Forelimb muscle (tissue), 1 donor: ENCODE measurements around the gene BCAP31. TPM values are rescaled to one million over a fixed set of nuclear protein-coding genes. Genes with fewer than 3 reads are reported as not detected.
"Not testable (repeated sequence)": the region's sequence is repeated elsewhere in the genome, so short reads cannot be mapped to it uniquely, and the experiment has no call there.

Experiments used
- DNase-seq: peaks from one replicate; pipeline ENCODE4 v3.0.0-alpha.2; 2013; ENCODE audit warnings: low read depth
- polyA plus RNA-seq: library from polyadenylated mRNA; unstranded; fragments of 120-200 nt; gene quantifications from one replicate; pipeline ENCODE4 v1.2.1, GENCODE V29; 2013; ENCODE audit not compliant: insufficient read length

The BCAP31 gene
- polyA plus RNA-seq, 1 donor, result 74.1 TPM

DNA sequence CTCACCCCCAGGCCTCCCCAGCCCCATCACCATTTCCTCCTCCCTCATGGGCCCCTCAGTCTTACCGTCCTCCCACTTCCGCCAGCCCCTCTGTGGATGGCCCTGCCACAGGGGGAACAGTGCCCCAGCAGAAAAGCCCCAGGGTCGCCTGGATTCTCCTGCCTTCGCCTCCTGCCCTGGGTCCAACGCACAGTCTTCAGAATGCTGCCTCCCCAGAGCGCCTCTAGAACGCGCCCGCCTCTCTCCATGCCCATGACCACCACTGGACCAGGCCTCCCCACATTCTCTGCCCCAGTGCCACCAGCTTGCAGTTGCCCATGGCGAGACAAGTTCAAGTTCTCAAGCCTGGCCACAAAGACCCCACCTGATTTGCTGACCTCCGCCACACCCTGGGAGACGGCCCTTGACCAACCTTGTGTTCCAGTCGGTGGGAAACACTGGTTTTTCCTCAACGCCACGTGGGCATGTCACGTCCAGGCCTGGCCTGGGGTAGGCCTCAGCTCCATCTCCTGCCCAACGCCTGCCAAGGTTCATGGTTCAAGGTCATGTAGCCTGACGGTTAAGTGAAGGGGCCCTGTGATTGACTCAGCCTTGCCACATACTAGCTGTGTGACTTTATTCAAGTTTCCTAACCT is 39.2 kb upstream of the BCAP31 start:
- DNase-seq, result no peak

DNA sequence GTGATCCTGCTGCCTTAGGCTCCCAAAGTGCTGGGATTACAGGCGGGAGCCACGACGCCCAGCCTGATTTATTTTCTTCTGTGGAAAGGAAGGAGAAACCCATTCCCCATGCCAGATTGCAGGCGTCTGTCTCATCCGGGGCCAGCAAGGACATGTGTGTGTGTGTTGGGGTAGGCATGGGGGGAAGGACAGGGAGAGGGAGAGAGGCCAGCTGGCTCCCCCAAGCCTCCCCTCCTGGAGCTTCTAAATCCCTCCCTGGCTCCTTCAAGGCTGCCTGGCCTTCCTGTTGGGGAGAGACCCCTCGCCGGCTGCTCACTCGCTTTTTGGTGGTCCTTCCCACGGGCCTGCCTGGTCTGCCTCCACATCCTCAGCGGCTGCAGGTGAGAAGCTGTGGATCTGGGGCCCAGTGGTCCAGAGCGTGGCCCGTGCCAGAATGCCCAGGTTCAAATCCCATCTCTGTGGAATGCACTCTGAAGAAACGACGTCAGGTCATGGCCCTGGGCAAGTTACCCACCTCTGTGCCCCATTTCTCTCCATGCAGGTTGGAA is 38.5 kb upstream of the BCAP31 start:
- no peak for DNase-seq

DNA sequence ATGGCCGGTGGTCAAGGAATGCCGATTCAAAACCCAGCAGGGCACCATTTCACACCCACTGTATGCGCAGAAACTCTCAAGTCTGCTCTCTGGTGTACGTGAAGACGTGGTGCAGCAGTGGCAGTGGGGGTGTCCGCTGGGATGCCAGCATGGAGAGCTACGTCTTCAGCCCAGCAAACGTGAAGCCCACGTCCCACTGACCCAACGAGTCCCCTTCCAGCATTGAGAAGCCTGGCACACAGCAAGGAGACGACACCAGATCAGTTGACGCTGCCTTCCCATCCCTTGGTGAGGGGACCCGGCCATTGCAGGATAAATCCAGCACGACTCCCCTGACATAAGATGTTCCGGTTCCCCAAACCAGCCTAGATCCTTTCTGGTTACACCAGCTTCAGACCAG is 37.7 kb upstream of the BCAP31 start:
- no peak for DNase-seq

DNA sequence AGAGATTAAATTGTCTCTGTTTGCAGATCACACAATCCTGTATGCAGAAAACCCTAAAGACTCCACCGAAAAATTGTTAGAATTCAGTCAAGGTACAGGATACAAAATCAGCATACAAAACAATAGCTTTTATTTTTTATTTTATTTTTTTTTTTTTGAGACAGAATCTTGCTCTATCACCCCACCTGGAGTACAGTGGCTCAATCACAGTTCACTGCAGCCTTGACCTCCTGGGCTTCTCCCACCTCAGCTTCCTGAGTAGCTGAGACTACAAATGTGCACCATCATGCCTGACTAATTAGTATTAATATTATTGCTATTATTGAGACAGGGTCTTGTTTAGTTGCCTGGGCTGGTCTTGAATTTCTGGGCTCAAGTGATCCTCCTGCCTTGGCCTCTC is 30.9 kb upstream of the BCAP31 start:
- DNase-seq, result no peak

DNA sequence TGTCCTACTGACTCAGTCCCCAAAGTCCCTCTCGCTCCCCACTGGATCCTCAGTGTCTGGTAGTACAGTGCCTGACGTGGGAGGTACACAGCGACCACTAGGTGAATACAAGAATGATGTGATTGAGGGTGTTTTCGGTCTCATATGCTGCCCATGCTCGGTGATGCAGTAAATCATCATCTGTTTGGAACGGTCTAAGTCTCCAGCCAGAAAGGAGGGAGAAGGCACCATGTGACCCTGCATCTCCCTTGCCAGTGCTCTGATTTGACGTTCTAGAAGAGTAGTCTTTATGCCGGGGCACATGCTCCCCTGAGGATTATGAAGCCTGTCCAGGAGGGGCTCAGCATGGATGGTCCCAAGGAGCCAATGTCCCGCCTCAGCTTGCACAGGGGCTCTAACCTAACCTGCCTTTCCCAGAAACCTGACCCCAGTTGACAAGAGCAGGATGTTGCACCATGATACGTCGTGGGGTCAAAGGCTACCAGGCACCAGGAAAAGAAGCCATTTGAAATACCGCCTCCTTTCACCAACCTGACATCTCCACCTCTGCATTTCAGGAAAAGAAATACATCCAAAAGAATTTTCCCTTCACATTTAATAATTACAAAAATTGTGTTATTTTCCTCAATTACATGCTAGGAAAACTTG is 26.1 kb upstream of the BCAP31 start:
- DNase-seq, result no peak

DNA sequence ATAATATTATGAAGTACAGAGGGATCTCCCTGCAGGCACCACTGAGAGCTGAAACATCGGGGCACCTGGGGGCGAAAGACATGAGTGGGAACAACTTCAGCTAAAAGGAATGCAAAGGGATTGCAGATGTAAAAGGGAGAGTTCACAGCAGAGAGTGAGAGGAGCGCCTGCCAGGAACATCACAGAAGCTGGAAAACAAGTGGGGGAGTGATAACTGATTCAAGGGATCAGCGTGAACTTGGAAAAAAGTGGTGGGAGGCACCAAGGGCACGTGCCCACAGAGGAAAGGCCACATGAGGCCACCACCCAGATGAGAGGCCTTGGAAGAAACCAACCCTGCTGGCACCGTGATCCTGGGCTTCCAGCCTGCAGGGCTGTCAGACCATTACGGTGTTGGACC is 24.8 kb upstream of the BCAP31 start:
- DNase-seq, result not testable (repeated sequence)

DNA sequence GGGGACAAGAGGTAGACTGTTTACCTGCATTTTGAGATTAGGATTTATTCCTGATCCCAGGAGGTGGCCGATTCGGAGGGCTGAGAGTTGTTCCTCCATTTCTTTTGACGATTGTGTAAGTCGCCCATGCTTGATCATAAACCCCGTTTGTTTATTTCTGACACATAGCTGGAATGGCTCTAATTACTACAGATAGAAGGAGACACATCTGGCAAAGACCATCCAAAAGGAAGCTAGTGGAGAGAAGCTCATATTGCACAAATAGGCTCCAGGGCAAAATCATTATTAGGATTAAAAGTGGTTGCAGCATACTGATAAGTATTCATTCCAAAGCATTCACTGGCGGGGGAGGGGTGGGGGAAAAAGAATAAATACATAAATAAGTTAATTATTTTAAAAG is 22.8 kb upstream of the BCAP31 start:
- DNase-seq, result not testable (repeated sequence)

DNA sequence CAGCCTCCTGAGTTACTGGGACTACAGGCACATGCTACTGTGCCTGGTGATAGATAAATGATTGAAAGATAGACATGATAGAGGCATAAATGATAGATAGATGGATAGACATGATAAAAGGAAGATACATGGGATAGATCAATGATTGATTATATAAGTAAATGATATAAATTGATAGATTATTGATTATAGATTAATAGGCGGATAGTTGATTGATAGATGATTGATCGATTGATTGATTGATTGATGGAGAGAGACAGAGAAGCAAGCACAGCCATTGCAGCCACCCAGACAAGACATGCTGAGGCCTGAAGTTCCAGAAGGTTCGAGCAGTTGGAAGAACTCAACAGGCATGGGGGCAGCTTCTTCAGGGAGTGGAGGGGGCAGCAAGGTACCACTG is 22.2 kb upstream of the BCAP31 start:
- no peak for DNase-seq

DNA sequence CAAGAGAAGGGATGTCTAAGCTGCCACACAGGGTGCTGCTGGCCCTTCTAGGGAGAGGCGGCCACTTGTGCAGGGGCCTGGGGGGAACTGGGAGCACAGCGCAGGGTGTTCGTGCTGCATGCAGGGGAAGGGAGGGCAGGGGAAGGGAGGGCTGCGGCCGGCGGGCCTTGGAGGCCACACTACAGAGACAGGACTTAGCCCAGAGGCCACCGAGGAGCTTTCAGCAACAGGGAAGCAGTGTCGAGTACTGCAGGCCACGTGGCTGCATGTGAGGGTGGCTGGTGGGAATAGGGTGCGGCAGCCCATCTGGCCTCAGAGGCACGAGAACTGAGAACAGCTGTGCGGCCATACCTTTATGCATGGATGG is 20.9 kb upstream of the BCAP31 start:
- DNase-seq, result not testable (repeated sequence)

DNA sequence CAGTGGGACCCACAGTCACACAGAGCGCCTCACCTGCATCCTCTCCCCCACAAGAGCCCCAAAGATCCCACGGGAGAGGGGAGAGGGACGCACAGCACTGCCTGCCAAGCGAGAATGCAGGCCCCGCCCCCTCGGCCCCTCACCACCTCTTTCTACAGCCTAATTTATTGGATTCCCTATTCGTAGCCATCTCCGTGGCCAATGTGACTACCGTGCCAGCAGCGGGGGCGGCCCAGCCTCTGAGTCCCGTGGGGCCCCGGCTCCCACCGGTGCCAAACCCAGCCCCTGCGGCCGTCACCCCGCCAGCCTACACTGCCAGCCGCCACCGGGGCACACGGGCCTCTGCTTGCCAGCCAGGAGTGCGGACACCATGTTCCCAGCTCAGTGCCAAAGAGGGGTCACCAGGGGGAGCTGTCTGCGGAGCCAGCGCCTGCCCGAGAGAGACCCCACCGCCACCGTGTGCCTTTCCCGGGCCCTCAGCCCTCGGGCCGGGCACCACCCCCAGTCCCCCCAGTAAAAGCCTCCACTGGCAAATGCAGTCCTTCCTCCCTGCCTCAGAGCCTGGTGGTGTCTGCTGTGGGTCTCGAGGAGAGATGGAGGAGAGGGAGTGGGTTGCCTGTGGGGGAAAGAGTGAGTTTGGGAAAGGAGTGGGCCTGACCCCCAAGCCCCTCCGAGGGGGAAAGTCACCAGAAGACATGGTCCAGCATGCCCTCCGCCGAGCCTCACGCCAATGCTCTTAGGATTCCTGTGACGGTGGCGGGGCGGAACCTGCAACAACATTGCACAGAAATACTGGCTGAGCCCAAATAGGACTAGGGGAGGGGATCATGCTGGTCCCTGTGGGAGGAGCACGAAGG is 20.3 kb upstream of the BCAP31 start:
- no peak for DNase-seq

DNA sequence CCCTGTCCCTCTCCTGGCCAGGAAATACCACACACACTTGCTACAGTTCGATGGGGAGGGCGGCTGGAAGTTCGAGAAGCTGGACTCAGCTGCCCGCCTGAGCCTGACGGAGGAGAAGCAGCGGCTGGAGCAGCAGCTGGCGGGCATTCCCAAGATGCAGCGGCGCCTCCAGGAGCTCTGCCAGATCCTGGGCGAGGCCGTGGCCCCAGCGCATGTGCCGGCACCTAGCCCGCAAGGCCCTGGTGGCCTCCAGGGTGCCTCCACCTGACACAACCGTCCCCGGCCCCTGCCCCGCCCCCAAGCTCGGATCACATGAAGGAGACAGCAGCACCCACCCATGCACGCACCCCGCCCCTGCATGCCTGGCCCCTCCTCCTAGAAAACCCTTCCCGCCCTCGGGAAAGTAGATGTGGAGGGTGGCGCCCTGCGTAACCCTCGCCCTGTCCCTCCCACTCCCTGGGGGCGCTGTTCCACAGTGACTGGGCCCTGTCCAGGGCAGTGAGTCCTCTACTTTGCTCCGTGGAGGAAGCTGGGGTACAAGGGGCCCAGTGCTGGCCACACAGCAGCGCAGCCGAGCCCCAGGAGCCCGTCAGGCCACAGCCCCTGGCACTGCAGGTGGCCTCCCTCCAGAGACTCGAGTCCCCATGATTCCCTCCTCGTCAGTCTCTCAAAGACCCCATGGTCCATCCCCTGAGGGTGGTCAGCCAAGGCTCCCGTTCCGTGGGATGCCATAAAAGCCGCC is 19.5 kb upstream of the BCAP31 start:
- DNase-seq, result not testable (repeated sequence)

DNA sequence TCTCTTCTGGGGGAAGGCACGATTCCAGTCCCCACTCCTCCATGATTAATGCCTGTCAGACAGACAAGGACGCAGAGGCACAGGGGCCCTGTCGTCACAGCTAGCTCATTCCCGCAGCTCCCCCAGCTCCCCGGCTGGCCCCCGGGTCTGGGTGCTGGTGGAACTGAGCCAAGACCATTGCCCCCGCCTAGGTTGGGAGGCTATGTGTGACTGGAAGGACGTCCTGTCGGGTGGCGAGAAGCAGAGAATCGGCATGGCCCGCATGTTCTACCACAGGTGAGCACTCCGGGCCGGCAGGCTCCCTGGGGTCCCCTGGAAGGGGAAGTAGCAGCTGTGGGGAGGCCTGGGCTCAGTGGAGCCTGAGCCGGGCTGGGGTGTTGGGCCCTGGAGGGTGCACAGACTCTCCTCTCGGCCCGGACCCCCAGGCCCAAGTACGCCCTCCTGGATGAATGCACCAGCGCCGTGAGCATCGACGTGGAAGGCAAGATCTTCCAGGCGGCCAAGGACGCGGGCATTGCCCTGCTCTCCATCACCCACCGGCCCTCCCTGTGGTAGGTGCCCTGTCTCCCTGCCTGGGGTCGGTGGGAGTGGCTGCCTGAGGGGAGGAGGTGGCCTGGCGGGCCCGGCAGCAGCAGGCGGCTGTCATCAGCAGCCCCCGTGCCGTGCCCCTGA is 18.7 kb upstream of the BCAP31 start:
- not testable (repeated sequence) for DNase-seq

DNA sequence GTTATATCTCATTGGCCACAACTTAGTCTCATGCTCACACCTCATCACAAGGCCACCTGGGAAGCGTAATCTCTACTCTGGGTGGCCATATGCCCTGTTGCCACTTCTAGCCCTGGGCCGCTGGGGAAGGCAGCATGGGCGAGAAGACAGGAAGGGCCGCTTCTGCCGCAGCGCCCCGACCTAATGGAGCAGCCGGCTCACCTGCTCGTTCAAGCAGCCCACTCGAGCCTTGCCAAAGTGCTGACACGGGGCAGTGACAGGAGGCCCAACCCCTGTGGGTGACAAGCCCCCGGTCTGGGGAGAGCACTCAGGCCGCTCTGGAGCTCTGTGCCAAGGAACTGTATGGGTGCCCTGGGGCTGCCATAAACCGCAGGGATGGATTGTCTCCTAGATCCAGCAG is 17.9 kb upstream of the BCAP31 start:
- not testable (repeated sequence) for DNase-seq

DNA sequence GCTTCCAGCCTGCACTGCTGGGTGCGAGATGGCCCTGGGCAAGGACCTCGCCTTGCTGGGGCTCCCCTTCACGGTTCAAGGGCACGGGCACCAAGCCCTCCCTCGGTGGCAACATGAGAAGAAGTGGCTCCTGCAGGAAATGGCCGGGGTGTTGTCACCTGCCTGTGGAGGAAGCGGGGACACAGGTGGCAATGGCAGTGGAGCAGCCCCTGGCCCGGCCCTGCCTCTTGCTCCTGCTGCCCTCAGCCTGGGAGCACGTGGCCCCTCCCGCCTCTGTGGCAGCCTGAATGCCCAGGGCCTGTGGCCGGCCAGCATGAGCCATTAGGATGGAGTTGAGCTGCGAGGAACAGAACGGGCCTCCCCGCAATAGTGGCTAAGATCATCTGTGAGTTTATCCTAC is 17.3 kb upstream of the BCAP31 start:
- DNase-seq, result no peak

DNA sequence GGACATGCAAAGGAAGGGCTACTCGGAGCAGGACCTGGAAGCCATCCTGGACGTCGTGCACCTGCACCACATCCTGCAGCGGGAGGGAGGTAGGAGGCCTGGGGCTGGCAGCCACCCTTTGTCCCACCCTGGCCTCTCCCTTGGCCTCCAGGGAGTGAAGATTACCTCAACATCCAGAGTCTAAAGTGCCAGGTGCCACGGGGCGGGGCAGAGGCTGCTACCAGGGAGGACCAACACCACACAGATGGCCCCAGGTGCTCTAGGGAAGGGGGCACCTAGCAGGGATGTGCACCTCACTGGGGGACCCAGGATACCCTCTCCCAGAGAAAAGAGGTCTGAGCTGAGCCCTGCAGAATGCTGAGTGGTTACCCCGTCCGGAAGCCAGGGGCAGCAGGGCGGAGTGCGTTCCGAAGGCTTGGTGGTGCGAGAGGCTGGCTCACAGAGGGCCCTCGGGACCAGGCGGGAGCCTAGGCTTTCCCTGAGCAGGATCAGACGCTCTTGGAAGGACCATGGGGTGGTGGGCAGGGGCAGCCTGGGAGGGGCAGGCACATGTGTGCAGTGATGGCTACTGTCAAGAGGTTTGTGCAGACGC is 16.5 kb upstream of the BCAP31 start:
- DNase-seq, result no peak

DNA sequence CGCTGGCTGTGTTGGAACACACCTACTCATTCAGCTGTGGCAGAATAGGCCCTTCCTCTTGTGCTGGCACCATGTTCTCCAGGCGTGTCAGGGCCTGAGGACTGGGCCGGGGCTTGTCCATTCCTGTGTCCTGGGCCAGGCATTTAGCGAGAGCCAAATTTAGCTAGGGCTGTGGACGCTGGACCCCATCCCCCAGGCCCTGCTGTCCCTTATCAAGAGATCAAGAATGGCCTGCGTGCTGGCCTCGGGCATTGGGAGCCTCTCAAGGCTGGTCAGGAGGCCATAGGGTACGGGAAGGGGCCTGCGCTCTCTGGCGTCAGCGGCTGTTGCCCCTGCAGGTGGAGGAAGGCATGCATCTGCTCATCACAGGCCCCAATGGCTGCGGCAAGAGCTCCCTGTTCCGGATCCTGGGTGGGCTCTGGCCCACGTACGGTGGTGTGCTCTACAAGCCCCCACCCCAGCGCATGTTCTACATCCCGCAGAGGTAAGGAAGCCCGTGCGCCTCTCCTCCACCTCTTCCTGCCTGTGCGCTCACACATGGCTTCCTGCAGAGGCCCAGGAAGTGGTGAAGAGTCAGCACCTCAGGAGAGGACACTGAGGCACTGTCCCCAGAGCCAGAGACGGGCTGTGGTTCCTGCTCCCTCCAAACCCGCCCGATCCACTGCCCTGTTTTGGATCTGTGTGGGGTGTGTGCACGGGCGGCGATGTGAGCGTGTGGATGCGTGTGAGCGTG is 15.7 kb upstream of the BCAP31 start:
- no peak for DNase-seq

DNA sequence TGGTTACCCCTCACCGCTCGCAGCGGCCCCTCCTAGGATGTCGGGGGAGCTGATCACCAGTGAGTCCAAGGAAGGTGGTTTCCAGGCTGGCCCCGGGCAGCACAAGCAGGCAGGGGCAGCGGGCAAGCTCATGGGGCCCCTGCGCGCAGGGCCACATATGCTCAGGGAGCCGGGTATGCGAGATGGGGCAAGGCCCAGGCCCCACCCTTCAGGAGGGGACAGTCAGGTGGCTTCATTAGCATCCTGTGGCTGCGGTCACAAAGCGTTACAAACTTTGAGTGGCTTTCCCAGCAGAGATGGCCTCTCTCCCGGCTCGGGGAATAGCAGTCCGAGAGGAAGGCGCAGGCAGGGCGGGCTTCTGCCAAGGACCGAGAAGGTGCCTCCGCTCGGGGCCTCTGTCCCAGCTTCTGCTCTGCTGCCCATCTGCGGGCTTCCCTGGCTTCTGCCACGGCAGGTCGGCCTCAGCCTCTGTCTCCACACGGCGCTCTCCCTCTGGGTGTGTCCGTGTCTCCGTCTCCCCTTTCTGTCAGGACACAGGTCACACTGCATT is 13.9 kb upstream of the BCAP31 start:
- no peak for DNase-seq

DNA sequence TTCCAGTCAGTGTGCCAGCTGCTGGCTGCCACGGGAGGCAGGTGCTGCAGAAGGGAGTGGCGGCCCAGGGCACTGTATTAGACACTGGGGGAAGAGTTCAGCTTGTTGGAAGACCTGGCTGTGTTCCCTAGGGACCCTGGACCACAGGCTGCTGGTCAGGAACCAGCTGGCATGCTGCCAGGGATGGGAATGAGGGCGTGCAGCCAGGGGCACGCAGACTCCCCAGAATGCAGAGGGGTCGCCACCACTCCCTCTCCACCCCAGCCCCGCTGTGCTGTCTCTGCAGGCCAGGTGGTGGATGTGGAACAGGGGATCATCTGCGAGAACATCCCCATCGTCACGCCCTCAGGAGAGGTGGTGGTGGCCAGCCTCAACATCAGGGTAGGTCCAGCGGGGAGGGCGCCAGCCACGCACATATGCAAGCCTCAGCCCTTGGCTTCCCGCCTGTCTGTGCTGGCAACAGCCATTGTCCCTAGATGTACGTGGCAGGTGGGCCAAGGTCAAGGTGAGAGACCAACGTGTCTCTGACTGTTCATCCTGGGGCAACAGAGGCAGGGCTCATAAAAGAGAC is 12.8 kb upstream of the BCAP31 start:
- DNase-seq, result no peak

DNA sequence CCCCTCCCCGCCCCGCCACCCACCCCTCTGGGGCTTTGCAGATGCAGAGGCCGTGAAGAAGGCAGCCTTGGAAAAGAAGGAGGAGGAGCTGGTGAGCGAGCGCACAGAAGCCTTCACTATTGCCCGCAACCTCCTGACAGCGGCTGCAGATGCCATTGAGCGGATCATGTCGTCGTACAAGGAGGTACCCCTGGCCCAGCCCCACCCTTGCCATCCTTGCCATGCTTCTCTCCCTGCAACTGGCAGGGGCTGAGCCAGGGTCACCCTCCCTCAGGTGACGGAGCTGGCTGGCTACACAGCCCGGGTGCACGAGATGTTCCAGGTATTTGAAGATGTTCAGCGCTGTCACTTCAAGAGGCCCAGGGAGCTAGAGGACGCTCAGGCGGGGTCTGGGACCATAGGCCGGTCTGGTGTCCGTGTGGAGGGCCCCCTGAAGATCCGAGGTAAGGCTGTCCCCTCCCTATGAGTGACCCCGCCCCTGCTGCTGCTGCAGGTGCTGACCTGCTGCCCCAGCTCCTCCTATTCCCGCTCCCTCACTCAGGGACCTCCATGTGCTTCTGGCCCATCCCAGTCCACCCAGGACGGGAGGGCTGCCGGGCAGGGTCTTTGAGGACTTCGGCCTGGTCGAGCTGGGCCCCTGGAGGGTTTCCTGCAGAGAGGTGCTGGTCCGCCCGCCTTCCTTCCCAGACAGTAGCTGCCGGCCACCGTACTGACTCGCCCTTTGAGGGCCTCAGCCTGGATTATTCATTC is 12.1 kb upstream of the BCAP31 start:
- DNase-seq, result no peak
